Astrocyte (in vitro differentiated cells and primary cell): ENCODE data around the gene SLC17A7.

Experiments
- CTCF ChIP-seq: IDR thresholded peaks from 2 replicates; pipeline ENCODE4 v1.5.1; 2011; ENCODE audit warnings: low read depth, mild to moderate bottlenecking, inconsistent platforms, low read length, moderate library complexity; ENCODE audit not compliant: insufficient read depth
- EZH2 ChIP-seq: IDR thresholded peaks from 2 replicates; pipeline ENCODE4 v1.6.1; 2012; ENCODE audit warnings: mild to moderate bottlenecking, low read length, inconsistent platforms; ENCODE audit not compliant: insufficient read depth

- TF ChIP-seq CTCF (no peak), EZH2 (no peak)
Measured at GRCh38 chr19:49407079-49407478, 34.2 kb downstream of the SLC17A7 start.
